Heart left ventricle (tissue), 13 donors: ENCODE data around the gene USP34.

Experiments used
- CTCF ChIP-seq, 12 donors: fragments of 200-600 bp; sonication (generic) in 4 of 12; IDR thresholded peaks; one replicate each; pipeline versions ENCODE4 v1.5.0 to v1.8.0; 2018 to 2022; ENCODE audit warnings: antibody characterized with exemption in 12 of 12, mild to moderate bottlenecking in 5 of 12
- POLR2A ChIP-seq, 2 donors: fragments of 450-650 bp; IDR thresholded peaks; one replicate each; pipeline ENCODE4 v1.6.1; 2017; ENCODE audit warnings: antibody characterized with exemption in 2 of 2, mild to moderate bottlenecking in 2 of 2, moderate library complexity in 2 of 2
- donor health status: ischemic (EF 13 %, LVEDD 7.1; RV severe dilation, severe dysfunction).
- donor health status: DM: no; HTN: yes; CAD: no.
- donor health status: DM: no; HTN: no; CAD: no.
- donor health status: ischemic (EF 25% LVEDD 6.9; RV normal size, moderate dysfunction).
- donor health status: ischemic (EF 25% LVEDD 5.7; RV mildly dilated, moderate dysfunction).
- donor health status: ischemic (EF 35%, LVEDD 5.7; RV mildly dilated, moderate dysfunction).
- donor health status: nonischemic (EF 11% LVEDD 7.7; RV severe dilation, severe dysfunction).
- donor health status: DM: yes; HTN: yes; CAD: no.
- donor health status: PGD.
- donor health status: ischemic (EF 29% LVEDD 5.4; RV normal size, mild dysfunction).
- donor health status: nonischemic (EF 23%, LVEDD 6.1; RV moderate dilation, normal function).

- TF ChIP-seq POLR2A (IDR thresholded peaks at IDR 0.05), result no peak
- TF ChIP-seq CTCF (IDR thresholded peaks at IDR 0.05), result no peak
These were observed 252.1 kb downstream of the USP34 start for GRCh38 chr2:61218817-61219170.
